ENCODE measurements around the gene FGFR3. TPM values are rescaled to one million over a fixed set of nuclear protein-coding genes. Genes with fewer than 3 reads are reported as not detected.

FGFR3 gene
- total RNA-seq, 3 donors from 2014 or later (not counting 1 experiment from before 2014, with no cell fraction given) = not detected

DNA sequence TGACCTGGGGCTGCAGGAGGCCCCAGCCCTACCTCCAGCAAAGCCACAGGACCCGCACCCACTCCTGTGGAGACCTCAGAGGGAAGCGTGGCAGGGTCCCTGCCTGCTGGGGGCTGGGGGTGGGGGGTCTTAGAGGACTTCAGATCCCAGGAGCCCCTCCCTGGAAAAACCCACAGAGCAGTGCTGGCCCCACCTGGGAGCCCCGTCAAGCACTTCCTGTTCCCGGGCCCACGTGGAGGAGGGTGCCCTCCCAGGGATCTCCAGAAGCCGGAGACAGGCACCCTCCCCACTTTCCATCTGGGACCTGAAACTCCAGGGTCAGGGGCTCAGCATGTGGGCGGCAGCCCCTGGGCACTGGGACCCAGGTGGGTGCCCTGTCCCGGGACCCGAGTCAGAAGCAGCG lies 39.8 kb upstream of the FGFR3 start:
- H3K4me3 ChIP-seq (ENCODE audit: low read length) = no peak overlapping the region
- H3K27ac Mint-ChIP-seq = no peak overlapping the region
- H3K9me3 Mint-ChIP-seq = no peaks in the 10 kb centered on the region
- no peaks in the 10 kb centered on the region for H3K9me3 ChIP-seq (ENCODE audit: control insufficient read depth, insufficient read depth, low read length)
- WGBS (ENCODE audit: insufficient coverage) = 64% methylated on average over 10 of the region's 10 CpGs
- H3K27me3 Mint-ChIP-seq (ENCODE audit: low read depth in 2 of 2) = no peaks in the 10 kb centered on the region
- no peak overlapping the region for H3K27ac ChIP-seq (ENCODE audit: low read length)
- H3K4me1 Mint-ChIP-seq = no peaks in the 10 kb centered on the region
- DNase-seq (no peak), ATAC-seq (no peak)
- H3K36me3 Mint-ChIP-seq = no peaks in the 10 kb centered on the region
- H3K4me3 Mint-ChIP-seq = no peak overlapping the region
- peaks cover 22% of the 10 kb centered on the region for H3K4me1 ChIP-seq (ENCODE audit: control insufficient read depth, insufficient read depth, low read length)
- intact Hi-C loops (cut with micrococcal nuclease) = no loop called here
- H3K27me3 ChIP-seq (ENCODE audit: control insufficient read depth, insufficient read depth, low read length) = no peaks in the 10 kb centered on the region
- H3K36me3 ChIP-seq (ENCODE audit: control insufficient read depth, insufficient read depth, low read length) = no peaks in the 10 kb centered on the region
- TF ChIP-seq, protein P1, sequence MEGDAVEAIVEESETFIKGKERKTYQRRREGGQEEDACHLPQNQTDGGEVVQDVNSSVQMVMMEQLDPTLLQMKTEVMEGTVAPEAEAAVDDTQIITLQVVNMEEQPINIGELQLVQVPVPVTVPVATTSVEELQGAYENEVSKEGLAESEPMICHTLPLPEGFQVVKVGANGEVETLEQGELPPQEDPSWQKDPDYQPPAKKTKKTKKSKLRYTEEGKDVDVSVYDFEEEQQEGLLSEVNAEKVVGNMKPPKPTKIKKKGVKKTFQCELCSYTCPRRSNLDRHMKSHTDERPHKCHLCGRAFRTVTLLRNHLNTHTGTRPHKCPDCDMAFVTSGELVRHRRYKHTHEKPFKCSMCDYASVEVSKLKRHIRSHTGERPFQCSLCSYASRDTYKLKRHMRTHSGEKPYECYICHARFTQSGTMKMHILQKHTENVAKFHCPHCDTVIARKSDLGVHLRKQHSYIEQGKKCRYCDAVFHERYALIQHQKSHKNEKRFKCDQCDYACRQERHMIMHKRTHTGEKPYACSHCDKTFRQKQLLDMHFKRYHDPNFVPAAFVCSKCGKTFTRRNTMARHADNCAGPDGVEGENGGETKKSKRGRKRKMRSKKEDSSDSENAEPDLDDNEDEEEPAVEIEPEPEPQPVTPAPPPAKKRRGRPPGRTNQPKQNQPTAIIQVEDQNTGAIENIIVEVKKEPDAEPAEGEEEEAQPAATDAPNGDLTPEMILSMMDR (IDR thresholded peaks at IDR 0.05) = no peak

- no peaks in the 10 kb centered on the region for H3K27me3 Mint-ChIP-seq (ENCODE audit: low read depth in 2 of 2)
- ATAC-seq = no peak
- H3K36me3 ChIP-seq (ENCODE audit: control insufficient read depth, insufficient read depth, low read length) = no peaks in the 10 kb centered on the region
- no peak overlapping the region for H3K27ac ChIP-seq (ENCODE audit: low read length)
- TF ChIP-seq, protein P1 (IDR thresholded peaks at IDR 0.05) = no peak
- DNase-seq = no peak
- H3K9me3 Mint-ChIP-seq = no peaks in the 10 kb centered on the region
- no peaks in the 10 kb centered on the region for H3K9me3 ChIP-seq (ENCODE audit: control insufficient read depth, insufficient read depth, low read length)
- peaks cover 18% of the 10 kb centered on the region for H3K4me1 ChIP-seq (ENCODE audit: control insufficient read depth, insufficient read depth, low read length)
- intact Hi-C loops (cut with micrococcal nuclease) = no loop called here
- no peaks in the 10 kb centered on the region for H3K27me3 ChIP-seq (ENCODE audit: control insufficient read depth, insufficient read depth, low read length)
- H3K4me1 Mint-ChIP-seq = no peaks in the 10 kb centered on the region
- WGBS (ENCODE audit: insufficient coverage) = 72% methylated on average over 15 of the region's 15 CpGs
- H3K4me3 ChIP-seq (ENCODE audit: low read length) = no peak overlapping the region
- H3K4me3 Mint-ChIP-seq = no peak overlapping the region
- no peak overlapping the region for H3K27ac Mint-ChIP-seq
- H3K36me3 Mint-ChIP-seq = no peaks in the 10 kb centered on the region
Measured at GRCh38 chr4:1753697-1754311, 39.3 kb upstream of the FGFR3 start.

DNA sequence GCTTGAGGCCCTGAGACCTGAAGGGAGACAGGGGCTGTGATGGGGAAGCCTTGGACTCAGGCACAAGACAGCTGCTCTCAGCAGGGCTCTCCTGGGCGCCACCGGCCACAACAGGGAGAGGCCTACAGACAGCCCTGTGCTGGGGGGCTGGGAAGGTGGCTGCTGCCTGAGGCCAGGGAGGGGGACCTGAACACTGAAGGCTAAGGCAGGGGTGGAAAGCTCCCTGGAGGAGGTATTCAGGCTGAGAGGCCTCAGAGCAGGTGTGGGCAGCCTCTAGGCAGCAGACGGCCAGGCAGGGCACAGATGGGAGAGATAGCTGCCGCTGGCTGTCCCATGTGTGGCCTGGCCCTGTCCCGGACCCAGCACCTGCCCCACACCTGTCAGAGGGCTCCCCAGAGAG lies 38.8 kb upstream of the FGFR3 start:
- no peak overlapping the region for H3K27ac Mint-ChIP-seq
- Histone ChIP-seq H3K27ac (ENCODE audit: low read length) (no peak overlapping the region), H3K27me3 (ENCODE audit: control insufficient read depth, insufficient read depth, low read length) (no peaks in the 10 kb centered on the region), H3K4me3 (ENCODE audit: low read length) (no peak overlapping the region), H3K4me1 (ENCODE audit: control insufficient read depth, insufficient read depth, low read length) (peaks cover 18% of the 10 kb centered on the region), H3K9me3 (ENCODE audit: control insufficient read depth, insufficient read depth, low read length) (no peaks in the 10 kb centered on the region), H3K36me3 (ENCODE audit: control insufficient read depth, insufficient read depth, low read length) (no peaks in the 10 kb centered on the region)
- H3K9me3 Mint-ChIP-seq = no peaks in the 10 kb centered on the region
- intact Hi-C loops (cut with micrococcal nuclease) = no loop called here
- no peak for DNase-seq
- H3K36me3 Mint-ChIP-seq = no peaks in the 10 kb centered on the region
- H3K27me3 Mint-ChIP-seq (ENCODE audit: low read depth in 2 of 2) = no peaks in the 10 kb centered on the region
- H3K4me1 Mint-ChIP-seq = no peaks in the 10 kb centered on the region
- no peak overlapping the region for H3K4me3 Mint-ChIP-seq
- ATAC-seq = no peak
- TF ChIP-seq, protein P1 (IDR thresholded peaks at IDR 0.05) = no peak
- WGBS (ENCODE audit: insufficient coverage) = 62% methylated on average over 5 of the region's 5 CpGs

GRCh38 chr4:1755297-1755696 lies 37.8 kb upstream of the FGFR3 start:
- H3K27ac Mint-ChIP-seq = no peak overlapping the region
- 83% methylated on average over 17 of the region's 17 CpGs for WGBS (ENCODE audit: insufficient coverage)
- H3K4me1 Mint-ChIP-seq = no peaks in the 10 kb centered on the region
- Histone ChIP-seq H3K4me1 (ENCODE audit: control insufficient read depth, insufficient read depth, low read length) (peaks cover 18% of the 10 kb centered on the region), H3K4me3 (ENCODE audit: low read length) (no peak overlapping the region), H3K9me3 (ENCODE audit: control insufficient read depth, insufficient read depth, low read length) (no peaks in the 10 kb centered on the region), H3K27ac (ENCODE audit: low read length) (no peak overlapping the region), H3K27me3 (ENCODE audit: control insufficient read depth, insufficient read depth, low read length) (no peaks in the 10 kb centered on the region), H3K36me3 (ENCODE audit: control insufficient read depth, insufficient read depth, low read length) (no peaks in the 10 kb centered on the region)
- H3K36me3 Mint-ChIP-seq = no peaks in the 10 kb centered on the region
- no peaks in the 10 kb centered on the region for H3K27me3 Mint-ChIP-seq (ENCODE audit: low read depth in 2 of 2)
- no peak overlapping the region for H3K4me3 Mint-ChIP-seq
- no peaks in the 10 kb centered on the region for H3K9me3 Mint-ChIP-seq
- DNase-seq = no peak
- TF ChIP-seq, protein P1 (IDR thresholded peaks at IDR 0.05) = no peak
- ATAC-seq = no peak
- intact Hi-C loops (cut with micrococcal nuclease) = no loop called here
